H9 (cell line): ENCODE measurements around the gene RTF2. TPM values are rescaled to one million over a fixed set of nuclear protein-coding genes. Genes with fewer than 3 reads are reported as not detected.

Experiments used
- DNase-seq: peaks from one replicate; pipeline ENCODE4 v3.0.0-alpha.2; 2017
- H2AFZ ChIP-seq: one replicate; pipeline ENCODE4 v1.6.1; 2013; ENCODE audit warnings: mild to moderate bottlenecking, low read length, control low read depth, moderate library complexity
- H2AK5ac ChIP-seq: 2 replicates; pipeline ENCODE4 v1.6.1; 2013; ENCODE audit warnings: low read length, control low read depth, mixed read lengths; ENCODE audit not compliant: insufficient read length
- H2BK120ac ChIP-seq: one replicate; pipeline ENCODE4 v1.6.1; 2013; ENCODE audit warnings: low read depth, mild to moderate bottlenecking, low read length, control low read depth, inconsistent platforms; ENCODE audit not compliant: poor library complexity, severe bottlenecking
- H2BK12ac ChIP-seq: 2 replicates; pipeline ENCODE4 v1.6.1; 2013; ENCODE audit warnings: low read length, control low read depth, mixed read lengths, low read depth; ENCODE audit not compliant: insufficient read length
- H2BK15ac ChIP-seq: 2 replicates; pipeline ENCODE4 v1.6.1; 2013; ENCODE audit warnings: low read depth, low read length, control low read depth
- H2BK20ac ChIP-seq: one replicate; pipeline ENCODE4 v1.6.1; 2013; ENCODE audit warnings: low read depth, mild to moderate bottlenecking, low read length, control low read depth, inconsistent platforms; ENCODE audit not compliant: poor library complexity, severe bottlenecking
- H2BK5ac ChIP-seq: 2 replicates; pipeline ENCODE4 v1.6.1; 2013; ENCODE audit warnings: low read length, control low read depth, mixed read lengths; ENCODE audit not compliant: insufficient read length
- H3K14ac ChIP-seq: 2 replicates; pipeline ENCODE4 v1.6.1; 2013; ENCODE audit warnings: low read length, control low read depth; ENCODE audit not compliant: insufficient read depth
- H3K18ac ChIP-seq: 2 replicates; pipeline ENCODE4 v1.6.1; 2013; ENCODE audit warnings: low read depth, mild to moderate bottlenecking, mixed read lengths, low read length, control low read depth; ENCODE audit not compliant: insufficient read length
- H3K23ac ChIP-seq: 2 replicates; pipeline ENCODE4 v1.6.1; 2013; ENCODE audit warnings: low read length, control low read depth, mixed read lengths, low read depth; ENCODE audit not compliant: insufficient read length
- H3K23me2 ChIP-seq: 2 replicates; pipeline ENCODE4 v1.6.1; 2013; ENCODE audit warnings: low read depth, mild to moderate bottlenecking, mixed read lengths, low read length, control low read depth; ENCODE audit not compliant: insufficient read length, poor library complexity, severe bottlenecking
- H3K27ac ChIP-seq: 2 replicates; pipeline ENCODE4 v1.5.1; 2013; ENCODE audit warnings: low read length, control low read depth, mixed read lengths, low read depth; ENCODE audit not compliant: insufficient read length
- H3K27me3 ChIP-seq: 2 replicates; pipeline ENCODE4 v1.6.1; 2013; ENCODE audit warnings: low read length, control low read depth, inconsistent platforms; ENCODE audit not compliant: insufficient read depth
- H3K4ac ChIP-seq: 2 replicates; pipeline ENCODE4 v1.6.1; 2013; ENCODE audit warnings: low read depth, mild to moderate bottlenecking, control low read depth, inconsistent platforms, low read length, moderate library complexity
- H3K4me1 ChIP-seq: 2 replicates; pipeline ENCODE4 v1.6.1; 2013; ENCODE audit warnings: low read length, control low read depth, inconsistent platforms; ENCODE audit not compliant: insufficient read depth
- H3K4me2 ChIP-seq: 2 replicates; pipeline ENCODE4 v1.6.1; 2013; ENCODE audit warnings: low read length, control low read depth, mixed read lengths; ENCODE audit not compliant: insufficient read length, insufficient read depth
- H3K56ac ChIP-seq: 2 replicates; pipeline ENCODE4 v1.6.1; 2013; ENCODE audit warnings: low read depth, mild to moderate bottlenecking, mixed read lengths, low read length, control low read depth; ENCODE audit not compliant: insufficient read length
- H3K79me1 ChIP-seq: 2 replicates; pipeline ENCODE4 v1.6.1; 2013; ENCODE audit warnings: low read depth, mild to moderate bottlenecking, moderate library complexity, low read length, control low read depth, inconsistent platforms; ENCODE audit not compliant: insufficient read depth, poor library complexity, severe bottlenecking
- H3K79me2 ChIP-seq: 2 replicates; pipeline ENCODE4 v1.6.1; 2013; ENCODE audit warnings: low read length, control low read depth, inconsistent platforms; ENCODE audit not compliant: insufficient read depth
- H3K9ac ChIP-seq: 2 replicates; pipeline ENCODE4 v1.6.1; 2013; ENCODE audit warnings: low read length, control low read depth, mixed read lengths; ENCODE audit not compliant: insufficient read length; ENCODE audit errors: extremely low read depth
- H3K9me3 ChIP-seq: one replicate; pipeline ENCODE4 v1.6.1; 2013; ENCODE audit warnings: low read depth, low read length, inconsistent platforms; ENCODE audit not compliant: control insufficient read depth
- H3T11ph ChIP-seq: one replicate; pipeline ENCODE4 v1.6.1; 2013; ENCODE audit warnings: mild to moderate bottlenecking, low read length, control low read depth, inconsistent platforms
- H4K20me1 ChIP-seq: one replicate; pipeline ENCODE4 v1.6.1; 2013; ENCODE audit not compliant: control insufficient read depth, insufficient read length, insufficient read depth
- H4K5ac ChIP-seq: 2 replicates; pipeline ENCODE4 v1.6.1; 2013; ENCODE audit warnings: low read depth, mild to moderate bottlenecking, mixed read lengths, low read length, control low read depth; ENCODE audit not compliant: insufficient read length
- H4K8ac ChIP-seq: replicated peaks from 2 replicates; pipeline ENCODE4 v1.6.1; 2013; ENCODE audit warnings: low read length, control low read depth, mixed read lengths, low read depth; ENCODE audit not compliant: insufficient read length
- H4K91ac ChIP-seq: 2 replicates; pipeline ENCODE4 v1.6.1; 2013; ENCODE audit warnings: low read depth, mild to moderate bottlenecking, moderate library complexity, mixed read lengths, low read length, control low read depth; ENCODE audit not compliant: insufficient read length
- H3K27ac Mint-ChIP-seq, 3 experiments: 2 replicates in 2 of 3; 3 replicates in 1 of 3; pipeline ENCODE4 v1.8.0; 2020 to 2021; ENCODE audit warnings: mixed read lengths in 3 of 3, mild to moderate bottlenecking in 1 of 3, moderate library complexity in 1 of 3
- H3K27me3 Mint-ChIP-seq: 2 replicates; pipeline ENCODE4 v1.8.0; 2021; ENCODE audit warnings: low read depth, mild to moderate bottlenecking, moderate library complexity, mixed read lengths
- H3K36me3 Mint-ChIP-seq, 3 experiments: 2 replicates in 2 of 3; 3 replicates in 1 of 3; pipeline ENCODE4 v1.8.0; 2020 to 2021; ENCODE audit warnings: low read depth in 3 of 3, mixed read lengths in 3 of 3; ENCODE audit not compliant: insufficient read depth in 1 of 3
- H3K4me1 Mint-ChIP-seq, 2 experiments: 2 replicates each; pipeline ENCODE4 v1.8.0; 2020; ENCODE audit warnings: mixed read lengths in 2 of 2
- H3K4me3 Mint-ChIP-seq, 2 experiments: 2 replicates in 1 of 2; 3 replicates in 1 of 2; pipeline ENCODE4 v1.8.0; 2020 to 2021; ENCODE audit warnings: mild to moderate bottlenecking in 2 of 2, mixed read lengths in 2 of 2, moderate library complexity in 1 of 2
- H3K9me3 Mint-ChIP-seq, 2 experiments: 2 replicates in 1 of 2; 3 replicates in 1 of 2; pipeline ENCODE4 v1.8.0; 2020; ENCODE audit warnings: mild to moderate bottlenecking in 2 of 2, mixed read lengths in 2 of 2, moderate library complexity in 1 of 2
- WGBS: extraction: QIAGEN DNeasy Blood & Tissue Kit; methylation state at CpG from one replicate; pipeline ENCODE4 v1.1.7; 2013; ENCODE audit warnings: missing lambda C conversion rate, low lambda C conversion rate, mixed read lengths; ENCODE audit not compliant: insufficient read length; ENCODE audit errors: extremely low coverage; 5-methylcytosine and 5-hydroxymethylcytosine counted together
- total RNA-seq: library from RNA; stranded (reverse); gene quantifications from 2 replicates; pipeline ENCODE4 v1.2.1, GENCODE V29; 2021
- TF ChIP-seq, protein P1 (sequence below): fragments of 200-600 bp; sonication (generic); conservative IDR thresholded peaks from 3 replicates; pipeline ENCODE4 v1.8.0; 2021; ENCODE audit warnings: antibody characterized with exemption, mild to moderate bottlenecking

Gene RTF2
- total RNA-seq, 1 experiment from 2014 or later = 62.6 TPM

DNA sequence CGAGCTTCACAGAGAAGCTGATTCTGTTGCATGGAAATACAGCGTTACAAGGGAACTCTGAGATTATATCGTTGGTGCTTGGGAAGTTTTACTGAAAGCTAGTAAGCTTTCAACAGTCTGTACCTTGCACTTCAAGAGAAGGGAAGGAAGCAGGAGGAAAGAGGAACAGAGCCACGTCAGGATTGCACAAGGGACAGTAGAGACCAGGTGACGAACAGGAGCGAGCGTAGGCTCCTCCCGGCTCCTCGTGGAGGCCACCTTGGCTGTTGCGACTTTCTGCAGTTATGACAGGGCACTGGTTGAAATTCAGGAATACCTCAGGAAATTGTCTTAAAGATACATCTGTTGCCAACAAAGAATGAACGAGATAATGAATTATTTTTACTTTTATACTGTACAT is 18.8 kb downstream of the RTF2 start:
- Histone ChIP-seq H3K18ac (no peak overlapping the region), H3K27ac (no peak overlapping the region), H3K14ac (no peak overlapping the region), H4K91ac (no peak overlapping the region), H2AFZ (no peak overlapping the region), H3K4me1 (no peaks in the 10 kb centered on the region), H3K23me2 (no peaks in the 10 kb centered on the region), H3K9ac (no peak overlapping the region), H3K56ac (no peak overlapping the region), H2BK120ac (no peak overlapping the region), H2BK20ac (no peak overlapping the region), H3K9me3 (no peaks in the 10 kb centered on the region), H4K20me1 (no peaks in the 10 kb centered on the region), H3K4ac (no peak overlapping the region), H4K8ac (no peak overlapping the region), H3K79me1 (no peaks in the 10 kb centered on the region), H4K5ac (no peak overlapping the region), H2BK12ac (no peak overlapping the region), H3K23ac (no peak overlapping the region), H3K79me2 (no peaks in the 10 kb centered on the region), H2BK15ac (no peak overlapping the region), H3K27me3 (no peaks in the 10 kb centered on the region), H2AK5ac (no peak overlapping the region), H3T11ph (no peak overlapping the region), H2BK5ac (no peak overlapping the region), H3K4me2 (no peak overlapping the region)
- TF ChIP-seq, protein P1, sequence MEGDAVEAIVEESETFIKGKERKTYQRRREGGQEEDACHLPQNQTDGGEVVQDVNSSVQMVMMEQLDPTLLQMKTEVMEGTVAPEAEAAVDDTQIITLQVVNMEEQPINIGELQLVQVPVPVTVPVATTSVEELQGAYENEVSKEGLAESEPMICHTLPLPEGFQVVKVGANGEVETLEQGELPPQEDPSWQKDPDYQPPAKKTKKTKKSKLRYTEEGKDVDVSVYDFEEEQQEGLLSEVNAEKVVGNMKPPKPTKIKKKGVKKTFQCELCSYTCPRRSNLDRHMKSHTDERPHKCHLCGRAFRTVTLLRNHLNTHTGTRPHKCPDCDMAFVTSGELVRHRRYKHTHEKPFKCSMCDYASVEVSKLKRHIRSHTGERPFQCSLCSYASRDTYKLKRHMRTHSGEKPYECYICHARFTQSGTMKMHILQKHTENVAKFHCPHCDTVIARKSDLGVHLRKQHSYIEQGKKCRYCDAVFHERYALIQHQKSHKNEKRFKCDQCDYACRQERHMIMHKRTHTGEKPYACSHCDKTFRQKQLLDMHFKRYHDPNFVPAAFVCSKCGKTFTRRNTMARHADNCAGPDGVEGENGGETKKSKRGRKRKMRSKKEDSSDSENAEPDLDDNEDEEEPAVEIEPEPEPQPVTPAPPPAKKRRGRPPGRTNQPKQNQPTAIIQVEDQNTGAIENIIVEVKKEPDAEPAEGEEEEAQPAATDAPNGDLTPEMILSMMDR = no peak
- H3K36me3 Mint-ChIP-seq = peaks cover 5 to 48% (median 29%) of the 10 kb centered on the region in 3 experiments; a peak in 6 of 7 replicates
- no peak overlapping the region for H3K4me3 Mint-ChIP-seq
- no peak overlapping the region for H3K27ac Mint-ChIP-seq
- no peak for DNase-seq
- WGBS = no CpG with 5 or more reads among the region's 11 CpGs
- H3K27me3 Mint-ChIP-seq = no peaks in the 10 kb centered on the region
- no peaks in the 10 kb centered on the region for H3K4me1 Mint-ChIP-seq
- no peaks in the 10 kb centered on the region for H3K9me3 Mint-ChIP-seq
